LNCAP (cell line): Measurements from ENCODE around the gene NAALAD2.

Source experiments
- CTCF ChIP-seq: fragments of 450-650 bp; IDR thresholded peaks from 2 replicates; pipeline ENCODE4 v1.5.1; 2017; ENCODE audit warnings: mild to moderate bottlenecking

The NAALAD2 gene

GRCh38 chr11:90221803-90222458, 87.5 kb downstream of the NAALAD2 start:
- no peak for TF ChIP-seq CTCF

GRCh38 chr11:90222459-90223247, 88.2 kb downstream of the NAALAD2 start, which contains the start of gene CHORDC1:
CHORDC1 (minus strand) TSS chr11:90223049; CDS start chr11:90222954, 95 bp downstream.
- TF ChIP-seq CTCF, result no peak

- no peak for TF ChIP-seq CTCF
Observed at GRCh38 chr11:90223248-90223585, 88.8 kb downstream of the NAALAD2 start.

- no peak for TF ChIP-seq CTCF
Observed at GRCh38 chr11:90228056-90228455, 93.6 kb downstream of the NAALAD2 start.

- no peak for TF ChIP-seq CTCF
Observed at GRCh38 chr11:90229791-90230190, 95.3 kb downstream of the NAALAD2 start.

- no peak for TF ChIP-seq CTCF
Observed at GRCh38 chr11:90234977-90235376, 100.5 kb downstream of the NAALAD2 start.

- no peak for TF ChIP-seq CTCF
Observed at GRCh38 chr11:90235526-90235925, 101.1 kb downstream of the NAALAD2 start.
